ENCODE data around the gene PIMREG.

- TF ChIP-seq POLR2A (IDR thresholded peaks at IDR 0.05; ENCODE audit: extremely low read depth, insufficient read length) (no peak), CTCF (IDR thresholded peaks at IDR 0.05; ENCODE audit: low read depth, low read length) (no peak)
Observed at GRCh38 chr17:6471531-6472465, 27.5 kb downstream of the PIMREG start.

Data from NB4 (cell line).